Stimulated activated CD8-positive, alpha-beta memory T cell treated with anti-CD3 and anti-CD28 coated beads, Interleukin-15, amount 100 ng/mL, for 4 hours (primary cell): ENCODE data around the gene FGFR3.
A peak's percentile ranks its signal among the peaks of the same experiment; 100 is the strongest.

Source experiments
- DNase-seq, 2 donors: peaks; one replicate each; pipeline ENCODE4 v3.0.0-alpha.2; 2020; ENCODE audit warnings: low read depth in 2 of 2

The FGFR3 gene

GRCh38 chr4:1792832-1793495 is at the start of gene FGFR3:
Gene FGFR3 (plus strand): TSS chr4:1793293. CDS start chr4:1793935, 642 bp downstream.
- DNase-seq = peak in 1 of 2 donors; percentile 26

- no peak for DNase-seq
These were observed 49.5 kb upstream of the FGFR3 start for GRCh38 chr4:1743551-1743950.

- DNase-seq = no peak
These were observed 49.1 kb upstream of the FGFR3 start for GRCh38 chr4:1743975-1744374.

GRCh38 chr4:1744552-1744951 is 48.5 kb upstream of the FGFR3 start:
- no peak for DNase-seq

- no peak for DNase-seq
These were observed 47.9 kb upstream of the FGFR3 start for GRCh38 chr4:1745165-1745564.

GRCh38 chr4:1745697-1746096 is 47.4 kb upstream of the FGFR3 start:
- DNase-seq = no peak

- peak; percentile 48 to 60 for DNase-seq
These were observed 46.8 kb upstream of the FGFR3 start for GRCh38 chr4:1746265-1746691.

GRCh38 chr4:1746919-1747602 is 46.0 kb upstream of the FGFR3 start:
- DNase-seq = no peak

GRCh38 chr4:1747603-1747967 is 45.5 kb upstream of the FGFR3 start:
- no peak for DNase-seq

GRCh38 chr4:1748465-1748995 is 44.6 kb upstream of the FGFR3 start:
- peak; percentile 29 to 37 for DNase-seq

GRCh38 chr4:1749370-1749769 is 43.7 kb upstream of the FGFR3 start:
- DNase-seq = no peak

- no peak for DNase-seq
These were observed 43.3 kb upstream of the FGFR3 start for GRCh38 chr4:1749826-1750225.

- no peak for DNase-seq
These were observed 42.5 kb upstream of the FGFR3 start for GRCh38 chr4:1750381-1751154.

GRCh38 chr4:1751155-1751918 is 41.8 kb upstream of the FGFR3 start:
- no peak for DNase-seq

GRCh38 chr4:1751919-1752283 is 41.2 kb upstream of the FGFR3 start:
- DNase-seq = no peak

GRCh38 chr4:1752284-1753041 is 40.6 kb upstream of the FGFR3 start:
- no peak for DNase-seq

GRCh38 chr4:1753294-1753696 is 39.8 kb upstream of the FGFR3 start:
- no peak for DNase-seq

- DNase-seq = no peak
These were observed 39.3 kb upstream of the FGFR3 start for GRCh38 chr4:1753697-1754311.

GRCh38 chr4:1754336-1754735 is 38.8 kb upstream of the FGFR3 start:
- DNase-seq = no peak

GRCh38 chr4:1755297-1755696 is 37.8 kb upstream of the FGFR3 start:
- DNase-seq = no peak

- no peak for DNase-seq
These were observed 37.0 kb upstream of the FGFR3 start for GRCh38 chr4:1756079-1756478.
